SK-N-SH (cell line): Measurements from ENCODE around the gene PURA.

ENCODE experiments used
- CTCF ChIP-seq: fragments of 200-600 bp; sonication (generic); IDR thresholded peaks from 2 replicates; pipeline ENCODE4 v1.6.1; 2017; ENCODE audit warnings: antibody characterized with exemption, mild to moderate bottlenecking, moderate library complexity
- EZH2phosphoT487 ChIP-seq: fragments of 200-600 bp; sonication (generic); IDR thresholded peaks from 2 replicates; pipeline ENCODE4 v1.6.1; 2017; ENCODE audit warnings: low read depth, mixed run types, mild to moderate bottlenecking, antibody characterized with exemption, moderate library complexity, borderline replicate concordance
- JUND ChIP-seq: IDR thresholded peaks from 2 replicates; pipeline ENCODE4 v1.4.0; 2012
- POLR2AphosphoS5 ChIP-seq: IDR thresholded peaks from 2 replicates; pipeline ENCODE4 v1.6.1; 2012; ENCODE audit warnings: low read depth, low read length
- SIN3A ChIP-seq: IDR thresholded peaks from 2 replicates; pipeline ENCODE4 v1.6.1; 2012; ENCODE audit warnings: low read depth, mild to moderate bottlenecking, low read length, moderate library complexity, borderline replicate concordance
- TAF1 ChIP-seq: IDR thresholded peaks from 2 replicates; pipeline ENCODE4 v1.6.1; 2012; ENCODE audit warnings: low read depth, mild to moderate bottlenecking, low read length, moderate library complexity, borderline replicate concordance
- TEAD4 ChIP-seq: IDR thresholded peaks from 2 replicates; pipeline ENCODE4 v1.4.0; 2012; ENCODE audit warnings: mild to moderate bottlenecking, borderline replicate concordance; ENCODE audit not compliant: insufficient read depth
- TF ChIP-seq, protein P1 (sequence below): IDR thresholded peaks from 2 replicates; pipeline ENCODE4 v1.4.0; 2012; ENCODE audit warnings: low read depth, borderline replicate concordance

- TF ChIP-seq CTCF: no peak
- no peak for TF ChIP-seq TAF1
- TF ChIP-seq JUND: no peak
- TF ChIP-seq TEAD4: no peak
- TF ChIP-seq, protein P1, sequence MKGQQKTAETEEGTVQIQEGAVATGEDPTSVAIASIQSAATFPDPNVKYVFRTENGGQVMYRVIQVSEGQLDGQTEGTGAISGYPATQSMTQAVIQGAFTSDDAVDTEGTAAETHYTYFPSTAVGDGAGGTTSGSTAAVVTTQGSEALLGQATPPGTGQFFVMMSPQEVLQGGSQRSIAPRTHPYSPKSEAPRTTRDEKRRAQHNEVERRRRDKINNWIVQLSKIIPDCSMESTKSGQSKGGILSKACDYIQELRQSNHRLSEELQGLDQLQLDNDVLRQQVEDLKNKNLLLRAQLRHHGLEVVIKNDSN: no peak
- no peak for TF ChIP-seq POLR2AphosphoS5
- TF ChIP-seq EZH2phosphoT487: no peak
- no peak for TF ChIP-seq SIN3A
Observed at GRCh38 chr5:140151144-140152021, 37.5 kb downstream of the PURA start.
